ENCODE results near the gene KLHL6. TPM values are rescaled to one million over a fixed set of nuclear protein-coding genes. Genes with fewer than 3 reads are reported as not detected.

KLHL6 gene
- total RNA-seq, 1 donor from 2014 or later, result 0.11 TPM

DNA sequence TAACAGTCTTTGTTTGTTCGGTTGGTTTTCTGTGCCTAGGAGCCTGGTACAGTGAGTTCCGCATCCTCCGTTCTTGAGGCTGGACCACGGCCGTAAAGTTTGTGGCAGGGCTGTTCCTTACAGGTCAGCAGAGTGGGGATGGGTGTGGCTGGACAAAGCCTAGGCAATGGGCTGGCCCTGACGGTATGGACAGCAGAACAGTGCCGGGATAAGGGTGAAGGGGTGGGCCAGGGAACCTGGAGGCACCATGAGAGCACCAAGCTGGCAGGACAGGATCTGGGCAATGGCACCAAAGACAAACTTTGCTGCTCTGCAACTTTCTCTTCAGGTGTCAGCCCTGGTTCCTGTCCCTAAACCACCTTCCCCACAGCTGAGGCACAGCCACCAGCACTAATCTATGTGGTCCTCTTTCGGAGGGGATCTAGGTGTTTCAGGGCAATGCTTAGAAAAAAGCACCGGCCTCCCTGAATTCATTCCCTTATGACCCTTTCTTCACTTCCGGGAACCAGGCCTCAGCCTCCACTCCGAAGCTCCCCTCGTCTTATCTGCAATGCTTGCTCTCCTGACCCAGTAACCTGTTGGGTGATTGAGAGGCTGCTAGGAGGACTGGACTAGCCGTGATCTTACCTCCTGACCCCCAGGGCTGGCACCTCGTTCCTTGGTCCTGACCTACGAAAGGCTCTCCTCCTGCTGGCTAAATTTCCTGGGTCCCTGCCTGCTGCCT is 54.4 kb downstream of the KLHL6 start:
- peaks cover 3% of the 10 kb centered on the region for H3K9me3 ChIP-seq (ENCODE audit: insufficient read depth, low read depth, low read length)
- H3K79me2 ChIP-seq (ENCODE audit: insufficient read depth, low read length), result no peaks in the 10 kb centered on the region
- H3K4me1 ChIP-seq (ENCODE audit: insufficient read depth, low read length), result no peaks in the 10 kb centered on the region
- peaks cover 3% of the 10 kb centered on the region for H3K27me3 ChIP-seq (ENCODE audit: insufficient read depth, low read length)
- Mint-ChIP-seq H3K4me1 (ENCODE audit: low read depth, unreplicated experiment) (no peaks in the 10 kb centered on the region), H3K27ac (ENCODE audit: unreplicated experiment) (no peak overlapping the region), H3K4me3 (ENCODE audit: unreplicated experiment) (no peak overlapping the region), H3K9me3 (ENCODE audit: unreplicated experiment) (peaks cover 2% of the 10 kb centered on the region), H3K27me3 (ENCODE audit: low read depth, unreplicated experiment) (peaks cover 14% of the 10 kb centered on the region), H3K36me3 (ENCODE audit: low read depth, unreplicated experiment) (no peaks in the 10 kb centered on the region)
- no peaks in the 10 kb centered on the region for H4K20me1 ChIP-seq (ENCODE audit: insufficient read depth, low read length)
- no peak for TF ChIP-seq EZH2 (IDR thresholded peaks at IDR 0.05; ENCODE audit: insufficient read depth, low read length)
- TF ChIP-seq, protein P1, sequence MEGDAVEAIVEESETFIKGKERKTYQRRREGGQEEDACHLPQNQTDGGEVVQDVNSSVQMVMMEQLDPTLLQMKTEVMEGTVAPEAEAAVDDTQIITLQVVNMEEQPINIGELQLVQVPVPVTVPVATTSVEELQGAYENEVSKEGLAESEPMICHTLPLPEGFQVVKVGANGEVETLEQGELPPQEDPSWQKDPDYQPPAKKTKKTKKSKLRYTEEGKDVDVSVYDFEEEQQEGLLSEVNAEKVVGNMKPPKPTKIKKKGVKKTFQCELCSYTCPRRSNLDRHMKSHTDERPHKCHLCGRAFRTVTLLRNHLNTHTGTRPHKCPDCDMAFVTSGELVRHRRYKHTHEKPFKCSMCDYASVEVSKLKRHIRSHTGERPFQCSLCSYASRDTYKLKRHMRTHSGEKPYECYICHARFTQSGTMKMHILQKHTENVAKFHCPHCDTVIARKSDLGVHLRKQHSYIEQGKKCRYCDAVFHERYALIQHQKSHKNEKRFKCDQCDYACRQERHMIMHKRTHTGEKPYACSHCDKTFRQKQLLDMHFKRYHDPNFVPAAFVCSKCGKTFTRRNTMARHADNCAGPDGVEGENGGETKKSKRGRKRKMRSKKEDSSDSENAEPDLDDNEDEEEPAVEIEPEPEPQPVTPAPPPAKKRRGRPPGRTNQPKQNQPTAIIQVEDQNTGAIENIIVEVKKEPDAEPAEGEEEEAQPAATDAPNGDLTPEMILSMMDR (IDR thresholded peaks at IDR 0.05; ENCODE audit: insufficient read depth, low read depth, low read length), result no peak
- no peaks in the 10 kb centered on the region for H3K36me3 ChIP-seq (ENCODE audit: insufficient read depth, low read length)
- H3K9ac ChIP-seq (ENCODE audit: low read length), result no peak overlapping the region
- DNase-seq (ENCODE audit: low read depth) (no peak), FAIRE-seq (no peak)
- H3K27ac ChIP-seq (ENCODE audit: low read depth, low read length), result no peak overlapping the region
- no peak overlapping the region for H2AFZ ChIP-seq (ENCODE audit: low read depth, low read length)
- no peak overlapping the region for H3K4me2 ChIP-seq (ENCODE audit: low read length)
- H3K4me3 ChIP-seq (ENCODE audit: insufficient read depth, low read depth, low read length), result no peak overlapping the region

DNA sequence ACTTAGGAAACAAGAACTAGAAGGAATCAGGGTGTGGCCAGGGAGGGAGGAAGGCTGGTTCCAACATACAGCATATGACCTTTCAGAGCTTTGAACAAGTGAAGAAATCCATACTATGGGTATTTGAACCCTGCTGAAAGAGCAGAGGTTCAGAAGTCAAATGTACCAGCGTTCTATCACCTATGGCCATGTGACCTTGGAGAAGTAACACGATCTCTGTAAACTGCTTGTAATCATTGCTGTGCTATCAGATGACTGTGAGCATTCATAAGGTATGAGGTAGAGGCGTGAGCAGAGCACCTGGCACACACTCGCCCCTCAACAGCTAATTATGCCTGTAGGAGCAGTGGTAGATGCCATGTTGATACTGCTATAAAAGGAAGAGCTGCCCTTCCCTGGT is 55.2 kb downstream of the KLHL6 start:
- Mint-ChIP-seq H3K9me3 (ENCODE audit: unreplicated experiment) (peaks cover 2% of the 10 kb centered on the region), H3K27me3 (ENCODE audit: low read depth, unreplicated experiment) (peaks cover 14% of the 10 kb centered on the region), H3K4me1 (ENCODE audit: low read depth, unreplicated experiment) (no peaks in the 10 kb centered on the region), H3K36me3 (ENCODE audit: low read depth, unreplicated experiment) (no peaks in the 10 kb centered on the region), H3K27ac (ENCODE audit: unreplicated experiment) (no peak overlapping the region), H3K4me3 (ENCODE audit: unreplicated experiment) (no peak overlapping the region)
- Histone ChIP-seq H3K27me3 (ENCODE audit: insufficient read depth, low read length) (peaks cover 3% of the 10 kb centered on the region), H3K4me1 (ENCODE audit: insufficient read depth, low read length) (no peaks in the 10 kb centered on the region), H3K4me2 (ENCODE audit: low read length) (no peak overlapping the region), H3K4me3 (ENCODE audit: insufficient read depth, low read depth, low read length) (no peak overlapping the region), H3K36me3 (ENCODE audit: insufficient read depth, low read length) (no peaks in the 10 kb centered on the region), H3K27ac (ENCODE audit: low read depth, low read length) (no peak overlapping the region), H2AFZ (ENCODE audit: low read depth, low read length) (no peak overlapping the region), H4K20me1 (ENCODE audit: insufficient read depth, low read length) (no peaks in the 10 kb centered on the region), H3K9me3 (ENCODE audit: insufficient read depth, low read depth, low read length) (no peaks in the 10 kb centered on the region), H3K9ac (ENCODE audit: low read length) (no peak overlapping the region), H3K79me2 (ENCODE audit: insufficient read depth, low read length) (no peaks in the 10 kb centered on the region)
- no peak for DNase-seq (ENCODE audit: low read depth)
- FAIRE-seq, result no peak
- TF ChIP-seq, protein P1 (IDR thresholded peaks at IDR 0.05; ENCODE audit: insufficient read depth, low read depth, low read length), result no peak
- no peak for TF ChIP-seq EZH2 (IDR thresholded peaks at IDR 0.05; ENCODE audit: insufficient read depth, low read length)

DNA sequence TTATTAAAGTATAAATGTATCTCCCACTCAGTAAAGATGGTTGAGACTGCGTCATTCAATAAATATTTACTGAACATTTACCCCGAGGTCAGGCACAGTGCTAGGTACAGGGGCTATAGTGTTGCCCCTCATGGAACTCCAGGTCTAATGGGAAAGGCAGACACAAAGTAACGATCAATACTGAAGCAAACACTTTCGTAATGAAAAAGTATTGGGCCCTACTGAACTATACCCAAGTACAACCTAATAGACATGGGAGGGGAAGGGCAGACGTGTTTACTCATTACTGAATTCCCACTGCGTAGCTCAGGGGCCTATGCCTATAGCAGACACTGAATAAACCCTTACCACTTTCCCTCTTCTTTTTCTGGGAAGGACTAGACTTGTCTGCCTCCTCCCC is 56.9 kb downstream of the KLHL6 start:
- no peak for DNase-seq (ENCODE audit: low read depth)
- Histone ChIP-seq H3K9ac (ENCODE audit: low read length) (no peak overlapping the region), H3K4me3 (ENCODE audit: insufficient read depth, low read depth, low read length) (no peak overlapping the region), H3K4me2 (ENCODE audit: low read length) (no peak overlapping the region), H3K4me1 (ENCODE audit: insufficient read depth, low read length) (no peaks in the 10 kb centered on the region), H2AFZ (ENCODE audit: low read depth, low read length) (no peak overlapping the region), H3K36me3 (ENCODE audit: insufficient read depth, low read length) (no peaks in the 10 kb centered on the region), H3K27ac (ENCODE audit: low read depth, low read length) (no peak overlapping the region), H3K9me3 (ENCODE audit: insufficient read depth, low read depth, low read length) (no peaks in the 10 kb centered on the region), H4K20me1 (ENCODE audit: insufficient read depth, low read length) (no peaks in the 10 kb centered on the region), H3K79me2 (ENCODE audit: insufficient read depth, low read length) (no peaks in the 10 kb centered on the region), H3K27me3 (ENCODE audit: insufficient read depth, low read length) (peaks cover 3% of the 10 kb centered on the region)
- H3K4me3 Mint-ChIP-seq (ENCODE audit: unreplicated experiment), result no peak overlapping the region
- no peak for FAIRE-seq
- no peak for TF ChIP-seq EZH2 (IDR thresholded peaks at IDR 0.05; ENCODE audit: insufficient read depth, low read length)
- TF ChIP-seq, protein P1 (IDR thresholded peaks at IDR 0.05; ENCODE audit: insufficient read depth, low read depth, low read length), result no peak
- H3K36me3 Mint-ChIP-seq (ENCODE audit: low read depth, unreplicated experiment), result no peaks in the 10 kb centered on the region
- H3K4me1 Mint-ChIP-seq (ENCODE audit: low read depth, unreplicated experiment), result no peaks in the 10 kb centered on the region
- peaks cover 14% of the 10 kb centered on the region for H3K27me3 Mint-ChIP-seq (ENCODE audit: low read depth, unreplicated experiment)
- H3K27ac Mint-ChIP-seq (ENCODE audit: unreplicated experiment), result no peak overlapping the region
- H3K9me3 Mint-ChIP-seq (ENCODE audit: unreplicated experiment), result no peaks in the 10 kb centered on the region

All from astrocyte (in vitro differentiated cells and primary cell).